ENCODE results near the gene SHF. TPM values are rescaled to one million over a fixed set of nuclear protein-coding genes. Genes with fewer than 3 reads are reported as not detected.
A peak's percentile ranks its signal among the peaks of the same experiment; 100 is the strongest.

SHF gene
- total RNA-seq, 4 donors from 2014 or later = 1.5 to 37.5 (median 24.1) TPM

DNA sequence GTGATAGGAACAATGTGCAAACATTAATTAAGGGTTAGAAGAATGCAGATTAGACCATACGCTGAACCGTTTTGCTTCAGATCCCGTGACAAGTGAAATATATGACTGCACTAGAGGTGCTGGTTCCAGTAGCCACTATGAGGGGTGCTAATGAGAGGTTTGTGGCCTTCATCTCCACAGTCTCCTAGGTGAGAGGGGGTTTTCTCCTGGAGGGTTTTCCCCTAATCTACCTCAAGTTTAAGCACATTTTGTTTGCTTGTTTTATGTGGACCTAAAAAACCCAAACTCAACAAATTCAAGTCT lies 13.7 kb upstream of the SHF start:
- Histone ChIP-seq H3K4me1 (no peaks in the 10 kb centered on the region), H3K27me3 (no peaks in the 10 kb centered on the region), H3K27ac (peak overlapping the region; percentile 94 to 97), H3K9me3 (no peaks in the 10 kb centered on the region), H3K4me3 (peak overlapping the region in 1 of 2 donors; percentile 51), H3K36me3 (no peaks in the 10 kb centered on the region)
- DNase-seq = no peak
- intact Hi-C loops (cut with DNase I; ENCODE audit: low total_unique reads) = no loop called here
- no peak for TF ChIP-seq CTCF (IDR thresholded peaks at IDR 0.05)
- no peak for TF ChIP-seq POLR2A (IDR thresholded peaks at IDR 0.05)

DNA sequence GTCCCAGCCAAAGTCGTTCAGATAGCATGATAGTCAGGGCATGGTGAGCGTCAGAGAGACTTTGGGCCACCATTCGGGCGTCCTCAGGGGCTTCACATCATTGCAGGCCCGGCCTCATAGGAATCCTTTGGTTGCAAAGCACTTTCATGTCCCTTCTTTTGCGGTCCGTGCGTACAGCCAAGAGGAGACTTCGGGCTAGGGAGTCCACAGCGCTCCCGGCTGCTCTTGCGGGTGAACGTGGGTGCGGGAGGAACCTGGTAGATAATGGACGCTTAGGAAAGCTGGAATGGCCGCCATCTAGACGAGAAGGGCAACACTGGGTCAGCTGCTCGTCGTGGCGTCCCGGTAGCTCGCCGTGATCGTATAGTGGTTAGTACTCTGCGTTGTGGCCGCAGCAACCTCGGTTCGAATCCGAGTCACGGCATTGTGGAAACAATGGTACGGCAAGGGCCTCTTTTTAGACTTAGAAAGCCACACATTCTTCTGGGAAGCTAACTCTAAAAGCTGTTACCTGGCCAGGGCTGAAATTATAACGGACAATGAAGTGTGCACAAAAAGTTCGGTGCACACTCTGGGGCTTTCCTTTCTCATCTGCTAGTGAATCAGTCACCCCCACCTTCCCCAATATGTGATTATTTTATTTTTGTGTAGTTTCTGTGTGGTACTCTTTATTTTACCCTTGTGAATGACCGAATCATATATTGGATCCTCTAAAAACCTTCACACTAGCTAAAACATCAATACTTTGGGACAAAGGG lies 13.2 kb upstream of the SHF start:
- Histone ChIP-seq H3K36me3 (no peaks in the 10 kb centered on the region), H3K27ac (peak overlapping the region; percentile 94 to 97), H3K9me3 (no peaks in the 10 kb centered on the region), H3K4me1 (no peaks in the 10 kb centered on the region), H3K27me3 (no peaks in the 10 kb centered on the region), H3K4me3 (peak overlapping the region; percentile 51 to 81)
- no peak for TF ChIP-seq CTCF (IDR thresholded peaks at IDR 0.05)
- no peak for TF ChIP-seq POLR2A (IDR thresholded peaks at IDR 0.05)
- DNase-seq = peak; percentile 88 to 90
- intact Hi-C loops (cut with DNase I; ENCODE audit: low total_unique reads) = no loop called here

GRCh38 chr15:45200001-45200798 lies 12.4 kb upstream of the SHF start:
- no peaks in the 10 kb centered on the region for H3K36me3 ChIP-seq
- no peaks in the 10 kb centered on the region for H3K27me3 ChIP-seq
- H3K4me1 ChIP-seq = no peaks in the 10 kb centered on the region
- intact Hi-C loops (cut with DNase I; ENCODE audit: low total_unique reads) = no loop called here
- peak overlapping the region; percentile 94 to 97 for H3K27ac ChIP-seq
- TF ChIP-seq POLR2A (IDR thresholded peaks at IDR 0.05) (peak; percentile 84 to 87), CTCF (IDR thresholded peaks at IDR 0.05) (peak in 1 of 4 experiments; percentile 5)
- H3K4me3 ChIP-seq = peak overlapping the region; percentile 51 to 81
- H3K9me3 ChIP-seq = no peaks in the 10 kb centered on the region
- peak; percentile 94 to 98 for DNase-seq

DNA sequence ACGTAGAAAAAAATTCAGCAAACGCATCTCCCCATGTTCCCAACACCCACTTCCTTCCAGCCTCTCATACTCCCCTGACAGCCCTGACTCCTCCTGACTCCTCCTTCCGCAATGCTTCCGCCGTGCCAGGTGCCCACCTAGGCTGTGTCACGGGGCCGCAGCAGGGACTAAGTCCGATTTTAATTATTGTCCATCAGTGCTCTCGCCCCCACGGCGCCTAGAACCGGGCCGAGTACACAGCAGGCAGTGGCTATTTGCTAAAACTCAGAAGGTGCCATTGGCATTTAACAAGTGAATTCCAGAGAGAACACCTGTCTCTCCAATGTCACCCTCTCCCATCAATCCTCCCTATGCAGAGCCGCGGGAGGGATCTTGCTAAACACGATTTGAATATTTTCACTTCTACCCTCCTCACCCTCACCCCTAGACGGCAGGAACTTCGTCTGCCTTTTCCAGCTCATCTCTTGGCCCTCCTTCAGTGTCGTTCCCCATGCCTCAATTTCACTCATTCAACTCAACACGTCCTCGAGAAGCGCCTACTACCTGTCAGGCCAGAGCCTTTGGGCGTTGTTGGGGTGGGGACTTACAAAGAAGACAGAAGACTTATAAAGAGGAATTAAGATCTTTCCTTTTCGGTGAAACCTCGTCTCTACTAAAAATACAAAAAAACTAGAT lies 11.5 kb upstream of the SHF start:
- TF ChIP-seq POLR2A (IDR thresholded peaks at IDR 0.05) (no peak), CTCF (IDR thresholded peaks at IDR 0.05) (no peak)
- DNase-seq = no peak
- Histone ChIP-seq H3K9me3 (no peaks in the 10 kb centered on the region), H3K36me3 (no peaks in the 10 kb centered on the region), H3K4me1 (no peaks in the 10 kb centered on the region), H3K4me3 (peak overlapping the region; percentile 51 to 81), H3K27me3 (no peaks in the 10 kb centered on the region), H3K27ac (peak overlapping the region; percentile 94 to 97)
- intact Hi-C loops (cut with DNase I; ENCODE audit: low total_unique reads) = no loop called here
